Activated B cell treated with CpG ODN at 0.5 μM for 24 hours (primary cell): Measurements from ENCODE around the gene RABGAP1L. TPM values are rescaled to one million over a fixed set of nuclear protein-coding genes. Genes with fewer than 3 reads are reported as not detected.

Experiments
- ATAC-seq: fragments of 200-7000 bp; cut with Tn5 transposase; one replicate; pipeline ENCODE4 v1.10.0; 2021; ENCODE audit warnings: low read depth, mild to moderate bottlenecking, moderate library complexity
- CTCF ChIA-PET: fragments of 350-600 bp; sonication (Branson Sonifier 250); formaldehyde crosslinking; loops from one replicate; lab custom pipeline; 2021; ENCODE audit warnings: antibody characterized with exemption; lab: Charles Lee
- POLR2A ChIA-PET: fragments of 350-600 bp; sonication (Branson Sonifier 250); formaldehyde crosslinking; loops from one replicate; lab custom pipeline; 2021; ENCODE audit warnings: antibody characterized with exemption; lab: Charles Lee
- DNase-seq: peaks from one replicate; pipeline ENCODE4 v3.0.0; 2022
- H3K27ac Mint-ChIP-seq: one replicate; pipeline ENCODE4 v1.8.0; 2020; ENCODE audit warnings: mixed read lengths
- H3K27me3 Mint-ChIP-seq: one replicate; pipeline ENCODE4 v1.8.0; 2021; ENCODE audit warnings: mixed read lengths
- H3K36me3 Mint-ChIP-seq: one replicate; pipeline ENCODE4 v1.8.0; 2021; ENCODE audit warnings: low read depth, mixed read lengths
- H3K4me1 Mint-ChIP-seq: one replicate; pipeline ENCODE4 v1.8.0; 2021; ENCODE audit warnings: mixed read lengths
- H3K4me3 Mint-ChIP-seq: one replicate; pipeline ENCODE4 v1.8.0; 2020; ENCODE audit warnings: mild to moderate bottlenecking, mixed read lengths
- H3K9me3 Mint-ChIP-seq: one replicate; pipeline ENCODE4 v1.8.0; 2020; ENCODE audit warnings: mixed read lengths
- intact Hi-C: fragments of 100-400 bp; cut with micrococcal nuclease; formaldehyde crosslinking; loops from one replicate; pipeline ENCODE4 v1.15.1; 2024
- total RNA-seq: library from RNA; stranded (reverse); gene quantifications from 2 replicates; pipeline ENCODE4 v1.2.3, GENCODE V29; 2022
- TF ChIP-seq, protein P1 (sequence below): fragments of 200-600 bp; IDR thresholded peaks from one replicate; pipeline ENCODE4 v1.8.0; 2022; ENCODE audit warnings: antibody characterized with exemption, mild to moderate bottlenecking

RABGAP1L gene
- total RNA-seq, 1 donor from 2014 or later = 126 TPM

DNA sequence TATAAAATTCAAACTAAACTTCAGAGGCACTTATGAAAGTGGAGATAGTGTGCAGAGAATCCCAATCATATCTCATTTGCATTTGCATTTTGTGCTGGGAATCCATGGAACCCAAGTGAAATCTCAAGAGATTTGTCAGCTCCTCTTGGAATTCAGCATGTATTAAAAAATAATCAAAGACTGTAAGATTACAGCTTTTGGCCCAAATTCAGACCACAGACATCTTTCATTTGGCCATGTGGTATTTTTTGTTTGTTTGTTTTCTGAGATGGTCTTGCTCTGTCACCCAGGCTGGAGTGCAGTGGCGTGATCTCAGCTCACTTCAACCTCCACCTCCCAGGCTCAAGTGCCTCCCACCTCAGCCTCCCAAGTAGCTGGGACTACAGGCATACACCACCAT is 836.6 kb downstream of the RABGAP1L start:
- DNase-seq = no peak
- intact Hi-C loops = loop anchor here (5.0 to 10.0 kb wide), 2 partner anchors 124 to 1581 kb away; no protein-coding TSS in a partner anchor

DNA sequence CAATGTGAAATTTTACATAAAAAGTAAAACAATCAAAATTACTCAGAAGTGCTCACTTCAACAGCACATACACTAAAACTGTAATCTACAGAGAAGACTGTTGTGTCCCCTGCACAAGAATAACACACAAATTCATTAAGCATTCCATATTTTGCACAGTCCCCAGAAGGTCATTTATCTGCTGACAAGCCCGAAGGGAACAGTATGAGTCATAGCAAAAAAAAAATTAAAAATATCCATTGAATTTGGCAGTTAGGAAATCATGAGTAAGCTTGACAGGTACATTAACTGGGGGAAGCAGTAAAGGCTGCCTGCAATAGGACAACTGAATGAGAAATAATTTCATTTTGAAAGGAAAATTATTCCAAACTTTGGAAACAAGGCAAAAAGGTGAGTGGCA is 837.2 kb downstream of the RABGAP1L start:
- H3K27ac Mint-ChIP-seq = no peak overlapping the region
- TF ChIP-seq, protein P1, sequence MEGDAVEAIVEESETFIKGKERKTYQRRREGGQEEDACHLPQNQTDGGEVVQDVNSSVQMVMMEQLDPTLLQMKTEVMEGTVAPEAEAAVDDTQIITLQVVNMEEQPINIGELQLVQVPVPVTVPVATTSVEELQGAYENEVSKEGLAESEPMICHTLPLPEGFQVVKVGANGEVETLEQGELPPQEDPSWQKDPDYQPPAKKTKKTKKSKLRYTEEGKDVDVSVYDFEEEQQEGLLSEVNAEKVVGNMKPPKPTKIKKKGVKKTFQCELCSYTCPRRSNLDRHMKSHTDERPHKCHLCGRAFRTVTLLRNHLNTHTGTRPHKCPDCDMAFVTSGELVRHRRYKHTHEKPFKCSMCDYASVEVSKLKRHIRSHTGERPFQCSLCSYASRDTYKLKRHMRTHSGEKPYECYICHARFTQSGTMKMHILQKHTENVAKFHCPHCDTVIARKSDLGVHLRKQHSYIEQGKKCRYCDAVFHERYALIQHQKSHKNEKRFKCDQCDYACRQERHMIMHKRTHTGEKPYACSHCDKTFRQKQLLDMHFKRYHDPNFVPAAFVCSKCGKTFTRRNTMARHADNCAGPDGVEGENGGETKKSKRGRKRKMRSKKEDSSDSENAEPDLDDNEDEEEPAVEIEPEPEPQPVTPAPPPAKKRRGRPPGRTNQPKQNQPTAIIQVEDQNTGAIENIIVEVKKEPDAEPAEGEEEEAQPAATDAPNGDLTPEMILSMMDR = no peak
- no peaks in the 10 kb centered on the region for H3K27me3 Mint-ChIP-seq
- no peak overlapping the region for H3K4me3 Mint-ChIP-seq
- ChIA-PET CTCF (interaction anchor here (1.7 kb wide), 1 partner anchor 13 kb away, joined by 6 read pairs; no protein-coding TSS in a partner anchor), POLR2A (interaction anchor here (1.2 to 5.0 kb wide), 2 partner anchors 197 to 974 kb away, joined by 3 to 61 read pairs; partner anchors contain the start of gene RC3H1)
- peaks cover 20% of the 10 kb centered on the region for H3K4me1 Mint-ChIP-seq
- no peak for ATAC-seq
- peaks cover 24% of the 10 kb centered on the region for H3K36me3 Mint-ChIP-seq
- H3K9me3 Mint-ChIP-seq = no peaks in the 10 kb centered on the region
- intact Hi-C loops = loop anchor here (5.0 to 10.0 kb wide), 2 partner anchors 124 to 1582 kb away; no protein-coding TSS in a partner anchor
- DNase-seq = no peak

More for the DNA sequence above, 836.6 kb downstream of the RABGAP1L start:
- Mint-ChIP-seq H3K36me3 (peaks cover 23% of the 10 kb centered on the region), H3K4me1 (peaks cover 16% of the 10 kb centered on the region), H3K27ac (no peak overlapping the region), H3K4me3 (no peak overlapping the region), H3K9me3 (no peaks in the 10 kb centered on the region), H3K27me3 (no peaks in the 10 kb centered on the region)
- POLR2A ChIA-PET = interaction anchor here (0.6 to 5.0 kb wide), 3 partner anchors 23 to 974 kb away, joined by 3 to 61 read pairs (median 4); partner anchors contain the start of gene RC3H1
- TF ChIP-seq, protein P1 = no peak
- no peak for ATAC-seq
- CTCF ChIA-PET = interaction anchor here (1.7 kb wide), 1 partner anchor 13 kb away, joined by 6 read pairs; no protein-coding TSS in a partner anchor

DNA sequence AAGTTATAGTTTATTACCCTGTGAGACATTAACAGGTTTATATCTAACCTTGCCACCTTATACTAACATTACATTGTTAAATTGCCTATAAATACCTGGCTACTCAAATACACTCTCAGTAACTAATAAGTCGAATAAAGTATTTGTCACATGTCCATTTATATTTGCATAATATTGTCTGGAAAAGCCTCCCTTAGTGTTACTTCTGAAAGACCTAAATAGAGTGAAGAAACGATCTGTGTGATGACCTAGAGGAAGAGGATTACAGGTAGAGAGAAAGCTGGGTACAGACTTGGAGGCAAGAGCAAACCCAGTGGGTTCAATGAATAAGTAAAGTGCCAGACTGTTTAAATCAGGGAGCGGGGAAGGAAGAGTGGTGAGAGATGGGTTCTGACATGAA is 837.7 kb downstream of the RABGAP1L start:
- Mint-ChIP-seq H3K9me3 (no peaks in the 10 kb centered on the region), H3K27ac (no peak overlapping the region), H3K4me3 (no peak overlapping the region), H3K36me3 (peaks cover 24% of the 10 kb centered on the region), H3K27me3 (no peaks in the 10 kb centered on the region), H3K4me1 (peaks cover 25% of the 10 kb centered on the region)
- CTCF ChIA-PET = interaction anchor here (1.7 kb wide), 1 partner anchor 14 kb away, joined by 6 read pairs; no protein-coding TSS in a partner anchor
- POLR2A ChIA-PET = interaction anchor here (5.0 kb wide), 1 partner anchor 197 kb away, joined by 61 read pairs; no protein-coding TSS in a partner anchor
- TF ChIP-seq, protein P1 = no peak
- DNase-seq (no peak), ATAC-seq (no peak)
- intact Hi-C loops = loop anchor here (5.0 to 10.0 kb wide), 2 partner anchors 125 to 1582 kb away; no protein-coding TSS in a partner anchor

DNA sequence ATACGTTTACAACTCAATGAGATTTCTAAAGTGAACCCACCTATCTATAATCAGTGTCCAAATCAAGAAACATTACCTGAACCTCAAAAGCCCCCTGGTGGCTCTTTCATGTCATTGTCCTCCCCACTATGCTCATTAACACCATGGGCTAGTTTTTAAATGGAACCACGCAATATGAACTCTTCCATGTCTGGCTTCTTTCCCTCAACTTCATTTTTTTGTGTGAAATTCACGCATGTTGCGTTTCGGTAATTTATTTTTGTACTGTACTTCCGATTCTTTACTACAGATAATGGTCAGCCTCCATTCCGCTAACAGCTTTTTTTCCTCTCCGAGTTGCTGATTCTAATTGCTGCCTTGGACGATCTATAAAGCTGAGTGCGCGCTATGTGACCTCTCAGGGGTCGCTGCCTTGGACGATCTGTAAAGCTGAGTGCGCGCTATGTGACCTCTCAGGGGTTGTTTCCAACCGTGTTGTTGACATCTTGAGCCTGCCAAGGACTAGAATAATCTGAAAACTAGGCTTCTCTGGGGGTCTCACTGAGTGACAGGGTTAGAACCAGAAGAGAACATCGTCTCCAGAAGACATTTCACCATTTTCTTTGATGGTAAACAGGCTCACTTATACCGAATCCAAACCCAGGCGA is 839.4 kb downstream of the RABGAP1L start:
- no peaks in the 10 kb centered on the region for H3K27me3 Mint-ChIP-seq
- ChIA-PET CTCF (interaction anchor here (0.6 to 1.9 kb wide), 11 partner anchors 9 to 736 kb away, joined by 3 to 12 read pairs (median 4); partner anchors contain the start of gene MRPS14), POLR2A (interaction anchor here (0.6 to 5.0 kb wide), 35 partner anchors 9 to 1583 kb away, joined by 3 to 139 read pairs (median 6); partner anchors contain the start of genes DARS2, GAS5, MRPS14 and PRDX6)
- intact Hi-C loops = loop anchor here (1.0 to 10.0 kb wide), 13 partner anchors 25 to 1584 kb away; partner anchors contain the start of genes CENPL, COP1, DARS2 and MRPS14
- TF ChIP-seq, protein P1 = peak; percentile 50
- H3K4me1 Mint-ChIP-seq = peaks cover 37% of the 10 kb centered on the region
- H3K27ac Mint-ChIP-seq = no peak overlapping the region
- H3K9me3 Mint-ChIP-seq = no peaks in the 10 kb centered on the region
- peaks cover 24% of the 10 kb centered on the region for H3K36me3 Mint-ChIP-seq
- DNase-seq (no peak), ATAC-seq (no peak)
- H3K4me3 Mint-ChIP-seq = no peak overlapping the region
